ENCODE results near the gene FBXO2. TPM values are rescaled to one million over a fixed set of nuclear protein-coding genes. Genes with fewer than 3 reads are reported as not detected.

Gene FBXO2
- total RNA-seq, 4 donors from 2014 or later, result 0.82 to 3.7 TPM; not detected in 2

DNA sequence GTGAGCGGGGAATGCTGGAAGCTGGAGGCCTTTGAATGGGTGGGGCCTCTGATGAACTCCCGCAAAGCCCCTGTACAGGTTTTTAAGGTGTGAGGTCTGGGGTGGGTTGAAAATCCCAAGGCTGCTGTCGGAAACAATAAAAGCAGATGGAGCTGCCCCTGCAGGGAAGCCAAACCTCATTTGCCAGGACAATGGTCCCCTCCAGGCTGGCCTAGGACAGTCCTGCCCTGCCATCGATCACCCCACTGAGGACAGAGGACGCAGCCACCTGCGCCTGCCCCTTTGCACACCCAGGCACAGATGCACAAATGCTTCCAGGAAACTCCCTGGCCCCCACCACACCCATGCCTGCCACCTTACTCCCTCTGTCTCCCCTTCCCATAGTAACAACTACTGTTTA is 41.6 kb upstream of the FBXO2 start:
- no peak for DNase-seq
- Histone ChIP-seq H3K36me3 (no peaks in the 10 kb centered on the region), H3K27ac (no peak overlapping the region), H3K4me3 (no peak overlapping the region), H3K9me3 (no peaks in the 10 kb centered on the region), H3K27me3 (peaks cover 50% of the 10 kb centered on the region), H3K4me1 (peaks cover 0 to 15% (median 13%) of the 10 kb centered on the region in 4 donors)
- intact Hi-C loops (cut with DNase I; ENCODE audit: low total_unique reads), result no loop called here
- 77 to 100% methylated on average over 2 to 6 of the region's 6 CpGs for WGBS, 2 donors (ENCODE audit: low coverage in 1 of 2)
- in situ Hi-C loops (cut with MboI; ENCODE audit: low pct_ligation_motif_present in 1 of 4, low pct_unique_long_range_greater_than_20kb in 1 of 4, low sequenced_read_pairs in 3 of 4), result no loop called here
- no peak for TF ChIP-seq POLR2AphosphoS5 (IDR thresholded peaks at IDR 0.05)
- TF ChIP-seq EP300 (IDR thresholded peaks at IDR 0.05; ENCODE audit: low read depth), result no peak
- no peak for TF ChIP-seq POLR2A (IDR thresholded peaks at IDR 0.05)
- TF ChIP-seq, protein P1, sequence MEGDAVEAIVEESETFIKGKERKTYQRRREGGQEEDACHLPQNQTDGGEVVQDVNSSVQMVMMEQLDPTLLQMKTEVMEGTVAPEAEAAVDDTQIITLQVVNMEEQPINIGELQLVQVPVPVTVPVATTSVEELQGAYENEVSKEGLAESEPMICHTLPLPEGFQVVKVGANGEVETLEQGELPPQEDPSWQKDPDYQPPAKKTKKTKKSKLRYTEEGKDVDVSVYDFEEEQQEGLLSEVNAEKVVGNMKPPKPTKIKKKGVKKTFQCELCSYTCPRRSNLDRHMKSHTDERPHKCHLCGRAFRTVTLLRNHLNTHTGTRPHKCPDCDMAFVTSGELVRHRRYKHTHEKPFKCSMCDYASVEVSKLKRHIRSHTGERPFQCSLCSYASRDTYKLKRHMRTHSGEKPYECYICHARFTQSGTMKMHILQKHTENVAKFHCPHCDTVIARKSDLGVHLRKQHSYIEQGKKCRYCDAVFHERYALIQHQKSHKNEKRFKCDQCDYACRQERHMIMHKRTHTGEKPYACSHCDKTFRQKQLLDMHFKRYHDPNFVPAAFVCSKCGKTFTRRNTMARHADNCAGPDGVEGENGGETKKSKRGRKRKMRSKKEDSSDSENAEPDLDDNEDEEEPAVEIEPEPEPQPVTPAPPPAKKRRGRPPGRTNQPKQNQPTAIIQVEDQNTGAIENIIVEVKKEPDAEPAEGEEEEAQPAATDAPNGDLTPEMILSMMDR (IDR thresholded peaks at IDR 0.05), result no peak

DNA sequence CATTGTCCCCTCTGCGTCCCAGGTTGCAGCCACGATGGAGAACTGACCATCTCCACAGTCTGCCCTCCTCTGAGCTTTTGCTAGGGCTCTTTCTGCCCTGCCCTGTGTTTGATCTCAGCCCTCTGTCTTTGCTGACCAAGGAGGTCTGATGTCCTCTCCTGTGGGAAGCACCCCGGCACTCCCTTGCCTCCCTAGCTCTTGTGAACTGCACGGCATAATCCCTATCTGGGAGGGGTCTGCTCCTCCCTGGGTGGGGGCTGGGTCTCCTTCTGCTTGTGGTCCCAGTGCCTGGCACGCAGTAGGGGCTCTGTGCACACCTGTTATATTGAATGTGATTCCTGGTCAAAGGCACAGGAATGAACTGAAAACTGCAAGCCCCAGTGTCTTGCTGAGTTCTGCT is 39.7 kb upstream of the FBXO2 start:
- H3K27me3 ChIP-seq, result peaks cover 64% of the 10 kb centered on the region
- 58% methylated on average over 5 of the region's 5 CpGs; no CpG with 5 or more reads in 1 of the 2 donors for WGBS, 2 donors (ENCODE audit: low coverage in 1 of 2)

DNA sequence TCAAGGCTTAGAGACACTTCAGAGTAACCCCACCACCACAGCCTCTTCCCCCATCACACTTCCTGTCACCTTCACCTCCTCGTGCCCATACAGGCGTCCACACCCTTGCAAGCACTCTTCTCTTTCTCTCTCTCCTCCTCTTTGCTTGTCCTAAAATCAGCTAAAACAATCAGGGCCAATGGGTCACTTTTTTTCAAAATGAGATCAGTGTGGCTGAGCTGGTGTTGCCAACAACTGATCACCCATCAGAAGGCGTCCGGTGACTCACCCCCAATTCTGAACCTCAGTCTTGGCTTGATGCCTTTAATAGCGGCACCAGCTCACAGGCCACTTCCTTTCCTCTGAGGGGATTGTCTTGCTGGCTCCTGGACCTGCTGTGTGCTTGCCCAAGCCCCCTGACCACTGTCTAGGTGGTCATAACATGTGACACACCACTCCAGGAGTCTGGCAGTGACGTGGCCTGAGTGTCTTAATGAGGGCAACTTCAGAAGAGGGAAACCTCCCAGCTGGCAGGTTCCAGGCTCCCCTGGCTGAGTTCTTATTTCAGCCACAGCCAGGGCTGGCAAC is 38.9 kb upstream of the FBXO2 start:
- TF ChIP-seq POLR2A (IDR thresholded peaks at IDR 0.05) (no peak), POLR2AphosphoS5 (IDR thresholded peaks at IDR 0.05) (no peak), EP300 (IDR thresholded peaks at IDR 0.05; ENCODE audit: low read depth) (no peak)
- TF ChIP-seq, protein P1 (IDR thresholded peaks at IDR 0.05), result no peak
- DNase-seq, result peak; percentile 19
- no peak overlapping the region for H3K4me3 ChIP-seq
- intact Hi-C loops (cut with DNase I; ENCODE audit: low total_unique reads), result no loop called here
- H3K4me1 ChIP-seq, result peaks cover 4 to 21% (median 17%) of the 10 kb centered on the region in 4 donors
- no peaks in the 10 kb centered on the region for H3K36me3 ChIP-seq
- peaks cover 72% of the 10 kb centered on the region for H3K27me3 ChIP-seq
- no peaks in the 10 kb centered on the region for H3K9me3 ChIP-seq
- H3K27ac ChIP-seq, result no peak overlapping the region
- in situ Hi-C loops (cut with MboI; ENCODE audit: low pct_ligation_motif_present in 1 of 4, low pct_unique_long_range_greater_than_20kb in 1 of 4, low sequenced_read_pairs in 3 of 4), result no loop called here
- 0 to 10% methylated on average over 2 to 6 of the region's 6 CpGs for whole genome bisulfite sequencing, 2 donors (ENCODE audit: low coverage in 1 of 2)

More for the DNA sequence above, 39.7 kb upstream of the FBXO2 start:
- Histone ChIP-seq H3K9me3 (no peaks in the 10 kb centered on the region), H3K4me3 (no peak overlapping the region), H3K27ac (no peak overlapping the region), H3K36me3 (no peaks in the 10 kb centered on the region), H3K4me1 (peaks cover 4 to 21% (median 17%) of the 10 kb centered on the region in 4 donors)
- TF ChIP-seq EP300 (IDR thresholded peaks at IDR 0.05; ENCODE audit: low read depth), result no peak
- in situ Hi-C loops (cut with MboI; ENCODE audit: low pct_ligation_motif_present in 1 of 4, low pct_unique_long_range_greater_than_20kb in 1 of 4, low sequenced_read_pairs in 3 of 4), result no loop called here
- intact Hi-C loops (cut with DNase I; ENCODE audit: low total_unique reads), result no loop called here
- no peak for DNase-seq

DNA sequence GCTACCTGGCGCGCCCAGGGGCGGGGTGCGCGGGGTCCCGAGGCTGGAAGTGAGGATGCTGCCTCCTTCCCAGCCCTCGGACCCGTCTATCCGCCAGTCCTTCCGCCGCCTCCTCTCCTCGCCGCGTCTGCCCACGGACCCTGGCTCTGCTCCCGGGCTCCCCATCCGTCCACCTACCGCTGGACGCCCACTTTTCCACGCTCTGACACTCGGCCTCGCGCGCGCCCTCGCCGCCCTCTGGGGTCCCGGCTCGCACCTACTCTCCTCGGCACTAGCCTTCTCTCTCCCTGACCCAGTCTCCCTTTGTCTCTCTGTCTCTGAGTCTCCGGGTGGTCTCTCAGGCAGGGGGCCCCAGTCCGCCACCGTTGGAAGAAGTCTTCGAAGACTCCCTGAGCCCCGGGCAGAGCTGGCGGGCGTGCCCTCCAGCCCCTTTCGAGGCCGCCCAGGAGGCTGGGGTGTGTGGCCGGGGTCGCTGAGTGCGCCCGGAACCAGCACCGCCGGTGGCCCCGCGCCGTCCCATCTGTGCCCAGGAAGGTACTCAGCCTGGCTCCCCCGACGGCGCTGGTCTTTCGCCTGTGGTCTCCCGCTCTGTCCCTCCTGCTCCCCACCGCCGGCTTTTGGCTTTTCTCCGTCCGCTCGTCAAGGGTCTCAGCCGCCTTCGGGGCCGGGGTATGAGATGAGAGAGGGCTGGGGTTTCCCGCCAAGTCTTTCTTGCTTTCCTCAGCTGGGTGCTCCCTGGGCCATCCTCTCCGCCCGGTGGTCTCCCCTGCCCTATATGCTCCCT is 37.9 kb upstream of the FBXO2 start:
- intact Hi-C loops (cut with DNase I; ENCODE audit: low total_unique reads) (no loop called here), in situ Hi-C loops (cut with MboI; ENCODE audit: low pct_ligation_motif_present in 1 of 4, low pct_unique_long_range_greater_than_20kb in 1 of 4, low sequenced_read_pairs in 3 of 4) (no loop called here)
- TF ChIP-seq, protein P1 (IDR thresholded peaks at IDR 0.05), result no peak
- TF ChIP-seq POLR2AphosphoS5 (IDR thresholded peaks at IDR 0.05) (no peak), EP300 (IDR thresholded peaks at IDR 0.05; ENCODE audit: low read depth) (no peak), POLR2A (IDR thresholded peaks at IDR 0.05) (no peak)
- Histone ChIP-seq H3K36me3 (no peaks in the 10 kb centered on the region), H3K27ac (no peak overlapping the region), H3K27me3 (peaks cover 75% of the 10 kb centered on the region), H3K9me3 (no peaks in the 10 kb centered on the region), H3K4me1 (peaks cover 4 to 21% (median 17%) of the 10 kb centered on the region in 4 donors), H3K4me3 (peak overlapping the region in 2 of 4 donors; percentile 12 to 39)
- 0 to 19% methylated on average over 4 to 54 of the region's 64 CpGs for WGBS, 2 donors (ENCODE audit: low coverage in 1 of 2)
- DNase-seq, result no peak

Measured in transverse colon (tissue), 4 donors.